OCI-LY3 (cell line): ENCODE results near the gene DCTPP1.

Source experiments
- CTCF ChIP-seq: fragments of 200-600, 300-600 bp; sonication (generic); IDR thresholded peaks from 2 replicates; pipeline ENCODE4 v1.5.1; 2014; ENCODE audit warnings: antibody characterized with exemption, low read length, low read depth
- EZH2phosphoT487 ChIP-seq: fragments of 200-600 bp; shearing (Covaris generic); IDR thresholded peaks from 2 replicates; pipeline ENCODE4 v1.6.1; 2018; ENCODE audit warnings: antibody characterized with exemption, mixed run types, low read depth

GRCh38 chr16:30458561-30459394 lies 28.9 kb upstream of the DCTPP1 start:
- TF ChIP-seq CTCF = no peak
- TF ChIP-seq EZH2phosphoT487 = no peak
